Measurements from ENCODE around the gene CAMK1D. TPM values are rescaled to one million over a fixed set of nuclear protein-coding genes. Genes with fewer than 3 reads are reported as not detected.

Gene CAMK1D
- total and polyA plus RNA-seq, 2 of the 4 experiments (the other 2 are of a cell fraction): 5.0 to 5.3 TPM

DNA sequence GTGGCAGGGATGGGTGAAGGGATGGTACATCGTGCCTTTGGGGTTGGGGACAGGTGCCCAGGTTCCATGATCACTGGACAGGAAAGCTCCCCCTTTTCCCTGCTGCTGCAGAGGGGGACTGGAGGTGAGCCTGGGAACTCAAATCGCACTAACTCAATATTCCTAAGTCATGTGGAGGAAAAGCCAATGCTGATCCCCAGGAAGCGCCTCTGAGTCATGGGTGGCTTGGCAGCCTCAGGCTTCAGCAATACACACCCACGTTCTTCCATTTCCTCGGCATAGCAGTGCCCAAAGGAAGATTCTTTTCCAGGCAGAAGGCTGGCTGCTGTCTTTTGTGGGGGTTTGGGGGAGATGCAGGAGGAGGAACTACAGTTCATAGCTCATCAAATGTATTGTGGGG lies 486.4 kb downstream of the CAMK1D start:
- WGBS, 2 experiments (ENCODE audit: extremely low coverage in 2 of 2, insufficient read length in 1 of 2): no CpG with 5 or more reads among the region's 5 CpGs
- peak; percentile 71 for DNase-seq
- Histone ChIP-seq H3K14ac (replicated peaks; ENCODE audit: low read depth, low read length) (no peak overlapping the region), H3K27me3 (ENCODE audit: control insufficient read depth, insufficient read depth, low read length) (peaks cover 6% of the 10 kb centered on the region; the same call in 1 of the 2 replicates), H3K56ac (ENCODE audit: extremely low read depth, insufficient read depth, low read length) (no peak overlapping the region), H4K8ac (ENCODE audit: low read depth in 2 of 2, low read length in 2 of 2) (no peak overlapping the region), H3K9me1 (ENCODE audit: insufficient read depth, low read length) (no peaks in the 10 kb centered on the region), H3K9ac (ENCODE audit: low read depth, low read length) (no peak overlapping the region), H2BK5ac (ENCODE audit: low read depth, low read length, poor library complexity, severe bottlenecking) (no peak overlapping the region), H2BK15ac (ENCODE audit: low read depth, low read length) (no peak overlapping the region), H2AK5ac (ENCODE audit: low read depth, low read length) (no peak overlapping the region; the same call in 1 of the 2 replicates), H4K20me1 (ENCODE audit: insufficient read depth, low read length) (no peaks in the 10 kb centered on the region), H3K4me3 (ENCODE audit: insufficient read depth, low read depth, low read length) (no peak overlapping the region), H3K9me3 (ENCODE audit: control insufficient read depth, insufficient read depth, low read length) (no peaks in the 10 kb centered on the region), H4K91ac (ENCODE audit: insufficient read depth, low read depth, low read length) (no peak overlapping the region), H2AK9ac (replicated peaks; ENCODE audit: low read depth, low read length, poor library complexity) (no peak overlapping the region), H3K36me3 (ENCODE audit: control insufficient read depth, insufficient read depth, low read length) (no peaks in the 10 kb centered on the region), H4K5ac (ENCODE audit: low read depth, low read length) (no peak overlapping the region), H3K23ac (ENCODE audit: low read depth, low read length) (no peak overlapping the region), H2BK120ac (ENCODE audit: low read depth, low read length) (no peak overlapping the region), H3K4me1 (ENCODE audit: control insufficient read depth, insufficient read depth, low read length) (peaks cover 3% of the 10 kb centered on the region; the same call in 1 of the 2 replicates), H3K18ac (ENCODE audit: low read depth, low read length) (no peak overlapping the region), H2BK20ac (ENCODE audit: low read depth, low read length) (no peak overlapping the region), H3K27ac (ENCODE audit: insufficient read depth, low read length) (no peak overlapping the region), H3K79me1 (ENCODE audit: low read depth in 1 of 2, low read length in 2 of 2) (no peaks in the 10 kb centered on the region), H3K4ac (ENCODE audit: low read depth, low read length) (no peak overlapping the region), H3K4me2 (ENCODE audit: low read depth, low read length) (no peak overlapping the region), H2AFZ (replicated peaks; ENCODE audit: low read length, poor library complexity) (no peak overlapping the region)
- CTCF ChIA-PET: no interaction called here
- dilution Hi-C loops (cut with HindIII; ENCODE audit: low sequenced_read_pairs, unreplicated experiment) (no loop called here), intact Hi-C loops (cut with micrococcal nuclease) (no loop called here), in situ Hi-C loops (cut with MboI; ENCODE audit: low sequenced_read_pairs) (no loop called here)
- BruUV-seq (replicated peaks): no TSS peak
- ATAC-seq (ENCODE audit: low read depth): peak; percentile 74
- POLR2A ChIA-PET (ENCODE audit: unreplicated experiment): no interaction called here
- no peak for TF ChIP-seq RCOR1 (IDR thresholded peaks at IDR 0.05; ENCODE audit: insufficient replicate concordance, low read length)
- no peak for TF ChIP-seq POLR2A (IDR thresholded peaks at IDR 0.05; ENCODE audit: low read depth, low read length)
- no peak for TF ChIP-seq RFX5 (IDR thresholded peaks at IDR 0.05; ENCODE audit: low read depth, low read length)
- TF ChIP-seq FOS (IDR thresholded peaks at IDR 0.05; ENCODE audit: low read depth, low read length): 0 out of 2 replicates have a peak, but pooled peaks have one; percentile 16
- no peak for TF ChIP-seq SMC3 (IDR thresholded peaks at IDR 0.05; ENCODE audit: low read depth, low read length)
- no peak for TF ChIP-seq NFE2L2 (IDR thresholded peaks at IDR 0.05; ENCODE audit: low read depth, low read length)
- peak; percentile 47 for TF ChIP-seq USF2 (IDR thresholded peaks at IDR 0.05; ENCODE audit: low read depth, low read length)

All from IMR-90 (cell line).